NAMALWA (cell line): ENCODE results near the gene SYK.
"Not testable (repeated sequence)": the region's sequence is repeated elsewhere in the genome, so short reads cannot be mapped to it uniquely, and the experiment has no call there.

Experiments
- DNase-seq: peaks from one replicate; pipeline ENCODE4 v3.0.0-alpha.2; 2015; ENCODE audit warnings: low spot score

Gene SYK

DNA sequence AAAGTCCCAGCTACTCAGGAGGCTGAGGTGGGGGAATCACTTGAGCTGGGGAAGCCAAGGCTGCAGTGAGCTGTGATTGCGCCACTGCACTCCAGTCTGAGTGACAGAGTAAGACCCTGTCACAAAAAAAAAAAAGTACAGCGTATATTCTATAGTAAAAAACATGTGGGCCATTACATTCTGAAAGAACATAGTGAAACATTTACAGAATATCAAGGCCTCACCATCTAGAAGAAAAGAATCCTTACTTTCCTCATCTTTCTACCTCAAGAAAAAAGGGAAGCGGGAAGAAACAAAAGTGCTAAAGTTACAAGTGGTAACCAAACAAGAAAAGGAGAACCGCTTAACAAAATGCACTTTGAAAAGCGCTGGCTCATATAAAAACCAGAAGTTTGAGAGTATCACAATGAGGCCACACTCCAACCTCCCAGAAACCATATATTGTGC lies 5.7 kb upstream of the SYK start:
- peak; percentile 69 for DNase-seq

DNA sequence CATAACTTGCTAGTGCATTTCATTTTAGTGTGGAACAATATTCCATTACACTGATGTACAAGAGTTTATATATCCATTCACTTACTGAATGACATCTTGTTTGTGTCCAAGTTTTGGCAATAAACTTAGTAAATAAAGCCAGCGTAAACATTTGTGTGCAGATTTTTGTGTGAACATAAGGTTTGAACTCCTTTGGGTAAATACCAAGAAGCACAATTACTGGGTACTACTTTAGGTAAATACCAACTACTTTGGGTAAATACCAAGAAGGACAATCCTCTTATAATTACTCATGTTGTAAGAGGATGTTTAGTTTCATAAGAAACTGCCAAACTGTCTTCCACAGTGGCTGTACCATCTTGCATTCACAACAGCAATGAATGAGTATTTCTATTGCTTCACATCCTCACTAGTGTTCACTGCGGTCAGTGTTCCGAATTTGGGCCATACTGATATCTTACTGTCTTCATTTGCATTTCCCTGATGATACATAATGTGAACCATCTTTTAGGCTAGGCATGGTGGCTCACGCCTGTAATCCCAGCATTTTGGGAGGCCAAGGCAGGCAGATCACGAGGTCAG lies 2.3 kb upstream of the SYK start:
- DNase-seq = no peak

DNA sequence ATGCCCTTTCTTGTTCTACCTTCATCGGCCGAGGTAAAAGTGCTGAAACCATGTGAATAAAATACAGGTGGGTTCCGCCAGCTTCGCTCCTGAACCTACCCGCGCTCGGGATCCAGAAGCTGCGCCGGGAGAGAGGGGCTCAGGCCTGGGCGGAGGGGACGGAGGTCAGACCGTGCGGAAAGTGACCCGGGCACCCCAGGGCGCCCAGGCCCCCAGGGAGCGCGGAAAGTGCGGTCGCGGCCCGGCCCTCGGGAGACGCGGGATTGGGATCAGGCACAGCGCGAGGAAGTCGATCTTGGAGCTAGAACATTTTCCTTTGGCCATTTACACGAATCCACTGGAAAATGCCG lies 329 bp downstream of the SYK start:
- DNase-seq = no peak

DNA sequence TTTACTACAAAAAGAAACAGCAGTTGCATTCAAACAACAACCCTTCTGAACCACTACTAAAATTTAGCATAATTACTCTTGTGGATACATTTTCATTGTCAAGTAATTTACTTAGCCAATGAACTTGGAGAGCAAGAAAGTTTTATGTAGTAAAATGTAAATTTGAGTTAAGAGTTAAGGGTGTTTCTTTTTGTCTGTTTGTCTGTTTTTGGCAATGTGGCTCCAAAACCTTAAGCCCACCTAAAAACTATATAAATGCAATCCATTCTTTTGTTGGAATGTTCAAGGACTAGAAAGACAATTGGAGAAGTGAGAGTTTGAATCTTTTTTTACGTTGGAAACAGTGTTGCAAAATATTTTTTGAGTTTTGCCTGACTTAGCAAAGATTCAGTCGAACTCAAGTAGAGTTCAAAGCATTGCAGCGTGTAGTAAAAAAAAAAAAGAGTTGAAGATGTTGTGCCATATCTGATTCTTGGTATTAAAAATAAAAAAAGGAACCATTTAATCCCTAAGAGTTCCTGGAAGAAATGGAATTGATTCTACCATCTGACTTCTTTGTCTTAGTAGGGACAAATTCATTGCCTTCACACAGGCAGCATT lies 867 bp downstream of the SYK start:
- peak; percentile 58 for DNase-seq

DNA sequence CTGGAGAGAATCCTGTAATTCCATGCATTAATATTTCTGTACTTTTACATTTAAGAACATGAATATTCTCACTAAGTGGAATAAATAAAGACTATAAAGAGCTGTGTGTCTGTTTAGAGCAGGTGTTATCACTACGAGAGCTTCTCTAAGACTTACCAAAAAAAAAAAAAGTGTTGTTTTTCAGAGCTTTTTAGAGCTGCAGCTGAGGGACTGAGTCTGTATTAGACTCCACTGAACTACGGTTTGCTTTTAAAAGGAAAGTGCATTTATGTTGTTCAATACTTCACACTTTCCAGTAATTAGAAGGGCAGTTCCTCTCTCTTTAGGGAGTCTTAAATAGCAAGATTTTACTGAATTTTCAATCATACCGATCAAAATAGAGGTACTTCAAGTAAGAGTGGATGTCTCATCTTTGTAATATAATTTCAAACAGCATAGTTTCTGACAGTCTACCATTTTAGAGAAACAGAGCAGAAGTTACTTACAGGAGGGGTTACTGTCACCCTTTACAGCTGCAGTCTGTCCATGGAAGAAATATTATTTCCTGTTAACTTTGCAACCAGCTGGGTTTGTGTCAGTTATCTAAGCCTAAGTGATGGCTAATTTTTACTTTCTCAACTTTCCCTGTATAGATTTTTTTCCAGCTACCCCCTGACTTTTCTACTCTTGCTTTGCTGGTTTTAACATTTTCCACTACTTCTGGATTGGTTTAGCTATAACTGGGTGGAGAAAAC lies 2.4 kb downstream of the SYK start:
- DNase-seq = peak; percentile 80

DNA sequence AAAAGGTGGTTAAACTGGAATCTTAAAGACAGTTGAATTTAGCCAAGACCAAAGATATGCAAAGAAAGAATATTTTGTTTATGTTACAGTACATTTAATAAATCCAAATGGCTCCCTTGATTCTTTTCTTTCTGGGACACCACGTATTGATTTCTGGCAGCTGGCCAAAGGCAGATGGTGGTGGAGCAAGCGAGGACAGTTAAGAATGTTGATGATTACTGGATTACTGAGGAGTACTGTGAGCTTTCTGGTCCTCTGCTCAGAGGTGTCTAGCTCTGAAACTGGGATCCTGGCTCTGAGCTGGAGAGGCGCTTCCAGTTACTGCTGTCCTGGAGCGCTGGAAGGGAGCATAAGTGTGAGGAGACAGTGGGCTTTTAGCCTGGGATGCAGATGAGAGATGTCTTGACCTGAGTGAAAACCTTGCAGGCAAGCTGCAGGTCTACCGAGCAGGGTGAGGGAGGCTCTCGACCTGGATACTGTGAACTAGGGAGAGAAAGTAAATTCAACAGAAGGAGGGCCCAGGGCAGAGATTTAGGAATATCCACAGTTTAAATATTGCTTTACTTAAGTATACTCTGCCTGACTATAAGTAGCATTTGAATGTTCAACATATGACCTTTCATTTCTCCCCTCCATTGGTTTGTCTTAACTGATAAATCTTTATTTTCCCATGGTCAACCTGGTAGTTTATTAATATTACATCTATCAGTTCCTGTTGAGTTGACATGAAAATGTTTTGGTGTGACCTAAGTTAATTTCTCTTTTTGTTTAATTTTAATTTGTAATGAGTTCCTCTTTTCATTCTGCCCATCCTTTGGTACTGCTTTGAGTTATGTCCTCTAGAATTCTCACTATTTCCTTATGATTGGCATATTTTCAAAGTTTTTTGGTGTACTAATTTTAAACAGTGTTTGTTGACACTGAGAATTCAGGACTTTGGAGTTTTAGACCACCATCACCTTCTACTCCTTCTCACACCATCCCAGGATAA lies 3.7 kb downstream of the SYK start:
- DNase-seq = peak; percentile 80

DNA sequence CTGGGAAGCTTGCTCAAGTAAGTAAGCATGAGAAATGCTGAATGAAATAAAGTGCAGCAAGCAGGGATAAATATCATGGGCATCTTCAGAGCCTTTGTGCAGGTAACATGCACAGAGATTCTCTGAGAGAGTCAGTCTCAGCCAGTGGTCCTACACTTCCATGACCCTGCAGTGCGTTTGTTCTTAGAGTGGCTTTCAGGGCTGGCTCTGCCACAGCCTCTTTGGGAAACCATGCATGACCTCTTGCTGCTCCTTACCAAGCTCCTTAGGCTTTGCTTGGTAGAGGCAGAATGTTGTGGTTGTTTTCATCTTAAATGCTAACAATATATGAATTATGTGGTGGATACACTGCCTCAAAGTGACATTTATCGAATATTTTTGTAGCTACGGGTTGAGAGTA lies 5.4 kb downstream of the SYK start:
- DNase-seq = no peak

DNA sequence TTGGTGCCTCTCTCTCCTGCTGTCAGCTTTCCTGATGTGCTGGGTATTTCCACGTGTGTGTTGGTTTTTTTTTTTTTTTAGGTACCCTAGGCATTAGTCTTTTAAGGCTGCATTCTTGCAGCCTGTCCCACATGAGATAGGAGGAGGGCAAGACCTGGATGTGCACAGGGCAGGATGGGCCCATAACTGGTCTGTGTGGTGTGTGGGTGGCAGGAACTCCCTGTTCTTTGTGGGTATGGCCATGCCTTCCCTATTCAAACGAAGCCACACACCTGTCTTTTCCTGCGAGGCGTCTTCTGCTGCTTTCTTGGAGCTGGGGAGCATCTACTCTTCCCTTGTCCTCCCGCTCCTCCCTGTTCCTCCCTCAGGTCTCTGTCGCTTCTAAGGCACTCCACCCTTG lies 6.8 kb downstream of the SYK start:
- no peak for DNase-seq

DNA sequence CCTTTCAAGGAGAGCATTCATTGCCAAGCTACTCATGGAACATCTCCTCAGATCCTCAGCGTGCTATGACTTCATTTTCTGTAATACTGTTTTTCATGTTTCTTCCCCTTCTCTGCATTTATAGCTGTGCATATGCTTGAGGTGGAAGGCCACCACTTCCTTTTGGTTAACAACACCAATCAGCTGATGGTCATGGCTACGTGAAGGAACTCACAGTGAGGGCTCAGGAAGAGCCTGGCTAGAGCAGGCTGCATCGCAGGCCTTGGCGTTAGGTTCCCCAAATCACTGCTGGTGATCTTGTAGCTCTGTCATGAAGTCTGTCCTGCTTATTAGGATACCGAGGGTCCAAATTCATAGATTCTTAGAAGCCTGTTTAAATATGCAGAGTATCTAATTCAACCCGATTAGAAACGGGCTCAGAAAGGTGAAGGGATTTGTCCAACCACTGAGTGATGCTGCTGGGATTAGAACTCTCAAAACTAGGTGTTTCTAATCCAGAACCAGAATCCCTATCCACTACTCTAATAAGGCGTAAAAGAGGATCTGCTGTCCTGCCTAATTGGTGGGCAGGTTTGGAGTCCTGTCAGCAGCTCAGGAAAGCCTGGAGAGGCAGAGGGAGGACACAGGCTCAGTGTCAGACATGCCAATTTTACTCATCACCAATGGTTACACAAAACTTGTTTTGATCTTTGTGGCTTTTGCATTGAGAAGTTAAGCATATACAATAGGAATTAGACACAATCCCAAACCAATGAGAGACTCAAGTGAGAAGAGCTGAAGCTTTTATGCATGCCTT lies 7.5 kb downstream of the SYK start:
- DNase-seq = no peak

DNA sequence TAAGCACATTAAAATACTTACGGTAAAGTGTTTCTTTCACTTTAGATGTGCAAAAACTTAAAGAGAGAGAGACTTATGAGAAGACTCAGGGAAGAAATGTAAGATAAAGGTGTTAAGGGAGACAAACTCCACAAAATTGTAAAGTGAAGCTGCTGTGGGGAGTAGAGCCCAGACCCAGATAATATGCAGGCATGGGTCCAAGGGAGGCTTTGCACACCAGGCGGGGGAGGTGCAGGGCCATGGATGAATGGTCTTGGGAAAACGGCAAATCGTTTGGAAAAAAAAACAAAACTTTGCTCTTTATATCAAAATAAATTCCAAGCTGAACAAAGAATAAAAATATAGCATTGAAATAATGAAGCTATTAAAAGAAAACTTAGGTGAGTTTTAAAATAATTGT lies 9.1 kb downstream of the SYK start:
- no peak for DNase-seq

DNA sequence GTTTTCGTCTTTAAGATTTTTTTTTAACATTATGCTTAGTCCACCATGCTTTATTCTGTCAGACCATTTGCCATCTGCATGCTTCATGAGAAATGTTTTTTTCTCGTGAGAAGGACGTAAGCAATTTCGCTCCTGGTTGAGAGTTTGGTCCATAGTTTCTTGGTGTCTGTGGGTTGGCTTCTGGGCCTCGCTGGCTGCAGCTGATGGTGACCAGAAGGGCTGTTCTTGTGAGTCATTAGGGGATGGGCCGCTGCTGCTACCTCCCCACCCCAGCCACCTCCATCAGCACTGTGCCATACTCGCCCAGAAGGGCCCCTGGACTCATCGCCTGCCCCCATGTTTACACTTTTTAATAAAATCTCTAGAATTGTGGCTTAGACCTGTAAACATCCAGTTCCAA lies 11.4 kb downstream of the SYK start:
- DNase-seq = peak; percentile 29

DNA sequence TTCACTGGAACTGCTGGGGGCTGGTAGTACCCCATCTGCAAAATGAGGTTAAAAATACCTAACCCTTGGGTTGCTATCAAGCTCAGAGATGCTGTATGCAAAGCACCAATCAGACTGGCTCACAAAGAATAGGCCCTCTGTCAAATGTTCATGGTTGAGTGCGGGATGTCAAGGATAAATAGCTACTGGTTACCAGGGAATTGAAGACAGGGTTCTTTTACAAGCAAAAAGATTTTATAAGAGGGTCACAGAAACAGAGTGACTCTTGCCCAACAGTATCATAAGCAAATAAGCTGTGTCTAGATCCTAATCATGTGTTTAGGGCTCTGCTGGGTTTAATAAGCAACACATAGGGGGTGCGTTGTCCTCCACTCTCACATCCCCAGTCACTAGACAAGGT lies 11.9 kb downstream of the SYK start:
- DNase-seq = peak; percentile 51

DNA sequence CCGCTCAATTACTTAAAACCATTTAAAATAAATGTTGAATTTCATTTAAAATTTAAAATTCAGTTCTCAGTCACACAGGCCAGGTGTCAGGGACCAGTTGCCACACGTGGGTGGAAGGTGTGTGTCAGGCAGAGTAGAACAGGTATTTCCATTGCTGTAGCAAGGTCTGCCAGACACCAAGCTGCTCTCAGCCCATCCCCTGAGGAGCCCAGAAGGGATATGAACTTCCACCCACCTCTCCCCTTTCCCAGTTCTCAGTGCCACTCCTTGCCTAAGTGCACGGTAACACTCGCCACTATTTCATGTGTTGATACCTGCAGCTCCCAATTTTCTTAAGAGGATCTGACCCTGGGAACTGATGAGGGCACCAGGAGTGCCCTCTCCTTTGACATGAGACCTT lies 12.7 kb downstream of the SYK start:
- DNase-seq = no peak

DNA sequence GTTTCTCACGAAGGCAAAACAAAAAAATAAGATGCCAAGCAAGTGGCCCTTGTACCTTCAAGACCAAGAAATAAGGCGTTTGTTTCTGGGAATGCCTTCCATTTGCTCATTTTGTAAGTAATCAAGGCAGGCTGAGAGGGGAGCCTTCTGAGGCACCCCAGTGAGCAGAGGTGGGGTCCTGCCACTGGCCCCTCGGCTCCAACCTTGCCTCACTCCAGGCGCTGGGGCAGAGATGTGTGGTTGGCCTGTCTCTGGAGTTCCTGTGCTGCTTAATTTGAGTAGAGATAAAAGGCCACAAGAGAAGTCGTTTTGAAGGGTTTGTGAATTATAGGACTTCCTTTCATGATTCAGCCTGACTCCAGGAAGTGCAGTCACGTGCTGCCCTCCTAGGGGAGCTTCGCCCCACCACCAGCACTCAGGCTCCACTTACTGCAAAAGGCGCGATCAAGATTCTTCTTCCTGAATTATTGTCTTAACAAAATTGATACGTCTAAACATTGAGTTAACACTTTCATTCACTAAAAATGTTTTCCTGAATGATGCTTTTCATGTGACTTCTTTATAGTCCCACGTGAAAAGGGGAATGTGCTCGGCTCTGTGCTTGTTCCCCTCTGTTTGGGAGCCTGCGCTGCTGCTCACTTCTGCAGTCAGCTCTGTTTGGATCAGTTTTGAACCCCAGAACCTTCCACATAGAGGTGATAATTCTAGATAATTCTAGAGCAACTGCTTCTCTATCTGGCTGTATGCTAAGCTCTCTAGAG lies 13.7 kb downstream of the SYK start:
- peak; percentile 55 for DNase-seq

DNA sequence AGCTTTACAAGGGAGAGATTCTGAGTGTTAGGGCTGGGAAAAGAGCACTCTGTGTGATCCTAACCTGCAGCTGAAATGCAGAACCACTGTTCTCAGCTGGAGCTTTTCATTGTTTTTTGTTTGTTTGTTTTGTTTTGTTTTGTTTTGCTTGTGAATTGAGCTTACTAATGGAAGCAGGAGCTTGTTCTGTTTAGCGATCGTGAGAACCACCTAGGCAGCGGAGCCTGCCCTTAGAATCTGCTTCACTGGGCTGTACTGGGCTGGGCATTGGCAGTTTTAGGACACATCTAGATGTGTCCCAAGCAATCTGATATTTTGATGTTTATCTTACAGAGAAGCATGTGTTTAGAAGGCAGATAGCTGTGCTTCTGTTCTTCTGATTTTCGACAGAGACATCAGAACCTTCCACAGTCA lies 14.3 kb downstream of the SYK start:
- DNase-seq = no peak

DNA sequence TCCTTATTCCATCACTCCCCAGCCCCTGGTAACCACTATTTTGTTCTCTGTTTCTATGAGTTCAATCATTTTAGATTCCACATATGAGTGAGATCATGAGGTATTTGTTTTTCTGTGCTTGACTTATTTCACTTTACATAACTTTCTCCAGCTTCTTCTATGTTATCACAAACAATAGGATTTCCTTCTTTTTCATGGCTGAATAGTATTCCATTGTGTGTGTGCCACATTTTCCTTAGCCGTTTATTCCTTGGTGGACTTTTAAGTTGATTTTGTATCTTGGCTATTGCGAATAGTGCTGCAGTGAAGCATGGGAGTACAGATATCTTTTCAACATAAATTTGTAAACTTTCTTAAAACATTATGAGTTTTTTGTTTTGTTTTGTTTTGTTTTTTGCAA lies 15.1 kb downstream of the SYK start:
- no peak for DNase-seq

DNA sequence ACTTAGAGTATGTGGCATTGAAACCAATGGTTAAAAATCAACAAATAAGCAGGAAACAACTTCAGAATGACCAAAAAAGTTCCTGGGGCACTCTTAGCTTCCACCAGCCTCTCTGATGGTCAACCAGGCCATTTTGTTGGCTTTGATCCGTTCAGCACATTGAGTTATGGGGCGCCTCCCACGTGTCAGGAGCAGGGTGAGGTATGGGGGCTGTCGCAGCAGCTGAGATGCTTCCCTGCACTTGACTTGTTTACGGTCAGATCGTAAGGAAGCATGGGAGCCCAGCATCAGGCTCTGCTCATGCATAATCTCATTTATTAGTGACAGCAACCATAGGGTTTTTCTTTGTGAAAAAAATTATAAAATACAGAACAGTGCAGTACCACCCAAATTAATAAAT lies 16.7 kb downstream of the SYK start:
- DNase-seq = no peak

DNA sequence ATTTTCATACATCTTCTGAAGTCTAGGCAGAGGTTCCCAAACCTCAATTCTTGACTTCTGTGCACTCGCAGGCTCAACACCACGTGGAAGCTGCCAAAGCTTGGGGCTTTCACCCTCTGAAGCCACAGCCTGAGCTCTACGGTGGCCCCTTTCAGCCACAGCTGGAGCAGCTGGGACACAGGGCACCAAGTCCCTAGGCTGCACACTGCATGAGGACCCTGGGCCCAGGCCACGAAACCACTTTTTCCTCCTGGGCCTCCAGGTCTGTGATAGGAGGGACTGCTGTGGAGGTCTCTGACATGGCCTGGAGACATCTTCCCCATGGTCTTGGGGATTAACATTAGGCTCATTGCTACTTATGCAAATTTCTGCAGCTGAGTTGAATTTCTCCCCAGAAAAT lies 18.8 kb downstream of the SYK start:
- not testable (repeated sequence) for DNase-seq

DNA sequence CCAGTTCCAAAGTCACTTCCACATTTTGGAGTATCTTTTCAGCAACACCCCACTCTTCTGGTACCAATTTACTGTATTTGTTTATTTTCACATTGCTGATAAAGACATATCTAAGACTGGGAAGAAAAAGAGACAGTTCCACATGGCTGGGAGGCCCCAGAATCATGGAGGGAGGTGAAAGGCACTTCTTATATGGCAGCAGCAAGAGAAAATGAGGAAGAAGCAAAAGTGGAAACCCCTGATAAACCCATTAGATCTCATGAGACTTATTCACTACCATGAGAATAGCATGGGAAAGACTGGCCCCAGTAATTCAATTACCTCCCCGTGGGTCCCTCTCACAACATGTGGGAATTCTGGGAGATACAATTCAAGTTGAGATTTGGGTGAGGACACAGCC lies 19.6 kb downstream of the SYK start:
- DNase-seq = not testable (repeated sequence)

DNA sequence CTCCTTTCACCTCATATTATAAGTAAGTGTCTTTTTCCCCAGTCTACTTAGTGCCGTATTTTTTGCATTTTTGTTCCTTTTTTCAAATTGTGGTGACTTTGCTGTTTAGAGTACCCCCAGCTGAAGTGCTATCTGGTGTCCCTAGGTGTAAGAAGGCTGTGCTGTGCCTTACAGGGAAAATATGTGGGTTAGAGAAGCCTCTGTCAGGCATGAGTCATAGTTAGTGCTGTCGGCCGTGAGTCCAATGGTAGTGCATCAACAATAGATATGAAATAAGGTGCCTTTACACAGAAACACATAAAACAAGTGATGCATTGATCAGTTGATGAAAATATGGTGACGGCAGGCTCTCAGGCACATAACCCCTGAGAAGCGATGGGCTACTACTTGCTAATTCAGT lies 20.1 kb downstream of the SYK start:
- no peak for DNase-seq

DNA sequence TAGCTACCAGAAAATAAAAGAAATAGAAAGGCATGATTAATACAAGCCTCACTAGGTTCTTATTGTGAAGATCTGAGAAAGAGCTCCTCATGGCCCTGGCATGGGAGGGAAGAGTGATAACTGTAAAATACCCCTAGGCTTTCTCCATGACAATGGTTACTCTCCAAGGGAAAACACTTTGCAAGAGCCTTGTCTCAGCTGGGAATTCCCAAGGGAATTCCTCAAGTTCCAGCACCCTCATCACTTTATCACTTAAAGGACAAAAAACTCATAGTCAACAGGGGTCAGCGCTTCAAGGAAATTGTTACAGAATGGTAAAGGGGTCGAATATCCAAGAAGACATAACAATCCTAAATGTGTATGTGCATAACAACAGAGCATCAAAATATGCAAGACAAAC lies 21.2 kb downstream of the SYK start:
- DNase-seq = no peak
